Immature natural killer cell (primary cell): ENCODE results near the gene SUPT5H. TPM values are rescaled to one million over a fixed set of nuclear protein-coding genes. Genes with fewer than 3 reads are reported as not detected.

ENCODE experiments used
- DNase-seq, 3 donors: peaks; one replicate each; pipeline ENCODE4 v3.0.0; 2022; ENCODE audit warnings: mixed read lengths in 1 of 3
- H3K27ac Mint-ChIP-seq, 6 donors: one replicate each; pipeline ENCODE4 v1.8.0; 2020; ENCODE audit warnings: mixed read lengths in 6 of 6, mild to moderate bottlenecking in 5 of 6, inconsistent platforms in 4 of 6, moderate library complexity in 3 of 6
- H3K27me3 Mint-ChIP-seq, 3 donors: one replicate each; pipeline ENCODE4 v1.8.0; 2020 to 2021; ENCODE audit warnings: low read depth in 3 of 3, mild to moderate bottlenecking in 3 of 3, mixed read lengths in 3 of 3, moderate library complexity in 3 of 3, inconsistent platforms in 1 of 3
- H3K36me3 Mint-ChIP-seq, 3 donors: one replicate each; pipeline ENCODE4 v1.8.0; 2020; ENCODE audit warnings: mixed read lengths in 3 of 3, inconsistent platforms in 2 of 3, mild to moderate bottlenecking in 2 of 3
- H3K4me1 Mint-ChIP-seq, 2 donors: one replicate each; pipeline ENCODE4 v1.8.0; 2020; ENCODE audit warnings: inconsistent platforms in 2 of 2, mild to moderate bottlenecking in 2 of 2, mixed read lengths in 2 of 2, moderate library complexity in 1 of 2
- H3K4me3 Mint-ChIP-seq, 5 donors: one replicate each; pipeline ENCODE4 v1.8.0; 2020; ENCODE audit warnings: mild to moderate bottlenecking in 5 of 5, mixed read lengths in 5 of 5, inconsistent platforms in 3 of 5, moderate library complexity in 3 of 5
- H3K9me3 Mint-ChIP-seq, 6 donors: one replicate each; pipeline ENCODE4 v1.8.0; 2020; ENCODE audit warnings: mild to moderate bottlenecking in 6 of 6, mixed read lengths in 6 of 6, inconsistent platforms in 4 of 6, moderate library complexity in 3 of 6
- polyA plus RNA-seq, 3 donors: library from polyadenylated mRNA; unstranded; fragments of 300-500 nt; fragmentation: Illumina TruSeq; gene quantifications; one replicate each; pipeline ENCODE4 v1.2.3, GENCODE V29; 2021

SUPT5H gene
- polyA plus RNA-seq, 3 donors from 2014 or later: 30.5 to 114 (median 67.0) TPM

GRCh38 chr19:39489756-39490155 lies 44.4 kb downstream of the SUPT5H start:
- H3K27ac Mint-ChIP-seq: no peak overlapping the region
- H3K27me3 Mint-ChIP-seq: no peaks in the 10 kb centered on the region
- peaks cover 0 to 3% of the 10 kb centered on the region in 2 donors for H3K4me1 Mint-ChIP-seq
- DNase-seq: no peak
- H3K9me3 Mint-ChIP-seq: no peaks in the 10 kb centered on the region
- no peak overlapping the region for H3K4me3 Mint-ChIP-seq
- peaks cover 9 to 19% (median 14%) of the 10 kb centered on the region in 3 donors for H3K36me3 Mint-ChIP-seq

- peaks cover 0 to 2% of the 10 kb centered on the region in 2 donors for H3K4me1 Mint-ChIP-seq
- no peak overlapping the region for H3K4me3 Mint-ChIP-seq
- peaks cover 5 to 13% (median 10%) of the 10 kb centered on the region in 3 donors for H3K36me3 Mint-ChIP-seq
- H3K27me3 Mint-ChIP-seq: peaks cover 3 to 9% (median 4%) of the 10 kb centered on the region in 3 donors
- no peak overlapping the region for H3K27ac Mint-ChIP-seq
- no peak for DNase-seq
- no peaks in the 10 kb centered on the region for H3K9me3 Mint-ChIP-seq
These were observed 46.8 kb downstream of the SUPT5H start for GRCh38 chr19:39492225-39492624.

- no peak overlapping the region for H3K4me3 Mint-ChIP-seq
- H3K36me3 Mint-ChIP-seq: peaks cover 5 to 13% (median 10%) of the 10 kb centered on the region in 3 donors
- H3K4me1 Mint-ChIP-seq: peaks cover 1 to 2% of the 10 kb centered on the region in 2 donors
- H3K9me3 Mint-ChIP-seq: no peaks in the 10 kb centered on the region
- DNase-seq: no peak
- no peak overlapping the region for H3K27ac Mint-ChIP-seq
- peaks cover 3 to 9% (median 4%) of the 10 kb centered on the region in 3 donors for H3K27me3 Mint-ChIP-seq
These were observed 47.4 kb downstream of the SUPT5H start for GRCh38 chr19:39492788-39493187.

- peaks cover 0 to 6% (median 3%) of the 10 kb centered on the region in 3 donors for H3K36me3 Mint-ChIP-seq
- no peak overlapping the region for H3K27ac Mint-ChIP-seq
- H3K4me1 Mint-ChIP-seq: peaks cover 11 to 16% of the 10 kb centered on the region in 2 donors
- H3K9me3 Mint-ChIP-seq: peaks cover 0 to under 1% (median 0%) of the 10 kb centered on the region in 6 donors
- H3K4me3 Mint-ChIP-seq: no peak overlapping the region
- H3K27me3 Mint-ChIP-seq: peaks cover 6 to 21% (median 10%) of the 10 kb centered on the region in 3 donors
- no peak for DNase-seq
These were observed 49.3 kb downstream of the SUPT5H start for GRCh38 chr19:39494661-39495060.

- H3K4me3 Mint-ChIP-seq: no peak overlapping the region
- DNase-seq: no peak
- peaks cover 0 to 3% (median 0%) of the 10 kb centered on the region in 6 donors for H3K9me3 Mint-ChIP-seq
These were observed 50.7 kb downstream of the SUPT5H start for GRCh38 chr19:39496063-39496462.

GRCh38 chr19:39497701-39497995 lies 52.3 kb downstream of the SUPT5H start:
- H3K4me1 Mint-ChIP-seq: peaks cover 14 to 20% of the 10 kb centered on the region in 2 donors
- no peak for DNase-seq
- peaks cover 0 to 2% (median 0%) of the 10 kb centered on the region in 3 donors for H3K36me3 Mint-ChIP-seq
- H3K4me3 Mint-ChIP-seq: no peak overlapping the region
- H3K27me3 Mint-ChIP-seq: peaks cover 14 to 39% (median 18%) of the 10 kb centered on the region in 3 donors
- peaks cover 0 to 3% (median 0%) of the 10 kb centered on the region in 6 donors for H3K9me3 Mint-ChIP-seq
- H3K27ac Mint-ChIP-seq: no peak overlapping the region

More at GRCh38 chr19:39496063-39496462, 50.7 kb downstream of the SUPT5H start:
- Mint-ChIP-seq H3K27ac (no peak overlapping the region), H3K36me3 (peaks cover 0 to 2% (median 0%) of the 10 kb centered on the region in 3 donors), H3K27me3 (peaks cover 10 to 32% (median 18%) of the 10 kb centered on the region in 3 donors), H3K4me1 (peaks cover 14 to 20% of the 10 kb centered on the region in 2 donors)

- H3K36me3 Mint-ChIP-seq: no peaks in the 10 kb centered on the region
- H3K4me1 Mint-ChIP-seq: peaks cover 16 to 21% of the 10 kb centered on the region in 2 donors
- no peak overlapping the region for H3K27ac Mint-ChIP-seq
- H3K9me3 Mint-ChIP-seq: peaks cover 0 to 3% (median 0%) of the 10 kb centered on the region in 6 donors
- peak overlapping the region in 4 of 5 donors; percentile 1 to 59 (median 50) for H3K4me3 Mint-ChIP-seq
- peak in 1 of 3 donors; percentile 21 for DNase-seq
- H3K27me3 Mint-ChIP-seq: peaks cover 15 to 40% (median 18%) of the 10 kb centered on the region in 3 donors
These were observed 52.8 kb downstream of the SUPT5H start for GRCh38 chr19:39497996-39498797.

- Mint-ChIP-seq H3K36me3 (no peaks in the 10 kb centered on the region), H3K4me3 (peak within 1 kb of the TSS; percentile 1 to 60 (median 53)), H3K9me3 (peaks cover 0 to 3% (median 0%) of the 10 kb centered on the region in 6 donors), H3K27ac (no peak within 1 kb of the TSS), H3K4me1 (peaks cover 21 to 26% of the 10 kb centered on the region in 2 donors), H3K27me3 (peaks cover 17 to 43% (median 18%) of the 10 kb centered on the region in 3 donors)
- DNase-seq: no peak
These were observed 53.6 kb downstream of the SUPT5H start, which contains the start of gene DLL3 for GRCh38 chr19:39498798-39499642. Gene DLL3 (plus strand): TSS chr19:39498947. CDS start chr19:39498975, 28 bp downstream.

- DNase-seq: no peak
- H3K27me3 Mint-ChIP-seq: peaks cover 18 to 45% (median 20%) of the 10 kb centered on the region in 3 donors
- H3K4me1 Mint-ChIP-seq: peaks cover 21 to 26% of the 10 kb centered on the region in 2 donors
- peak overlapping the region in 4 of 5 donors; percentile 27 to 60 (median 31) for H3K4me3 Mint-ChIP-seq
- no peaks in the 10 kb centered on the region for H3K36me3 Mint-ChIP-seq
- peaks cover 0 to 3% (median 0%) of the 10 kb centered on the region in 6 donors for H3K9me3 Mint-ChIP-seq
- no peak overlapping the region for H3K27ac Mint-ChIP-seq
These were observed 54.5 kb downstream of the SUPT5H start for GRCh38 chr19:39499932-39500331.

GRCh38 chr19:39500543-39500942 lies 55.2 kb downstream of the SUPT5H start:
- Mint-ChIP-seq H3K27me3 (peaks cover 18 to 47% (median 21%) of the 10 kb centered on the region in 3 donors), H3K27ac (no peak overlapping the region), H3K4me1 (peaks cover 21 to 26% of the 10 kb centered on the region in 2 donors), H3K9me3 (peaks cover 0 to 3% (median 0%) of the 10 kb centered on the region in 6 donors), H3K4me3 (no peak overlapping the region), H3K36me3 (no peaks in the 10 kb centered on the region)
- DNase-seq: no peak

- no peak for DNase-seq
- Mint-ChIP-seq H3K36me3 (no peaks in the 10 kb centered on the region), H3K4me1 (peaks cover 24 to 27% of the 10 kb centered on the region in 2 donors), H3K9me3 (peaks cover 0 to 3% (median 0%) of the 10 kb centered on the region in 6 donors), H3K4me3 (no peak overlapping the region), H3K27ac (no peak overlapping the region), H3K27me3 (peaks cover 18 to 44% (median 20%) of the 10 kb centered on the region in 3 donors)
These were observed 56.0 kb downstream of the SUPT5H start for GRCh38 chr19:39501340-39501739.

- DNase-seq: peak; percentile 72 to 80 (median 77)
- Mint-ChIP-seq H3K4me1 (peaks cover 31 to 35% of the 10 kb centered on the region in 2 donors), H3K4me3 (peak overlapping the region in 2 of 5 donors; percentile 14 to 29), H3K36me3 (no peaks in the 10 kb centered on the region), H3K9me3 (peaks cover 0 to 3% (median 0%) of the 10 kb centered on the region in 6 donors), H3K27me3 (peaks cover 21 to 48% (median 27%) of the 10 kb centered on the region in 3 donors), H3K27ac (peak overlapping the region in 1 of 6 donors; percentile 35)
These were observed 57.4 kb downstream of the SUPT5H start for GRCh38 chr19:39502640-39503417.

- no peaks in the 10 kb centered on the region for H3K36me3 Mint-ChIP-seq
- H3K27me3 Mint-ChIP-seq: peaks cover 18 to 30% (median 26%) of the 10 kb centered on the region in 3 donors
- H3K4me3 Mint-ChIP-seq: peak overlapping the region in 4 of 5 donors; percentile 62 to 78 (median 70)
- H3K27ac Mint-ChIP-seq: peak overlapping the region in 1 of 6 donors; percentile 30
- peaks cover 0 to 4% (median 0%) of the 10 kb centered on the region in 6 donors for H3K9me3 Mint-ChIP-seq
- DNase-seq: no peak
- peaks cover 20 to 21% of the 10 kb centered on the region in 2 donors for H3K4me1 Mint-ChIP-seq
These were observed 61.2 kb downstream of the SUPT5H start for GRCh38 chr19:39506598-39506943.
